ENCODE results near the gene BMP5. TPM values are rescaled to one million over a fixed set of nuclear protein-coding genes. Genes with fewer than 3 reads are reported as not detected.

The BMP5 gene
- total and polyA plus RNA-seq, 9 of the 15 experiments (the other 6 are each of a cell fraction or from before 2014, with no cell fraction given), result not detected

GRCh38 chr6:55713436-55713835 is 162.0 kb downstream of the BMP5 start:
- intact Hi-C loops (cut with micrococcal nuclease), result no loop called here

GRCh38 chr6:55708711-55709110 is 166.7 kb downstream of the BMP5 start:
- Histone ChIP-seq H3K36me3 (ENCODE audit: control insufficient read depth, insufficient read depth, low read length) (no peaks in the 10 kb centered on the region), H3K27me3 (ENCODE audit: control insufficient read depth in 2 of 2, insufficient read depth in 2 of 2, low read length in 2 of 2) (no peaks in the 10 kb centered on the region), H3K4me1 (replicated peaks in 1 of 2; ENCODE audit: control insufficient read depth in 2 of 2, insufficient read depth in 2 of 2, low read length in 2 of 2) (no peaks in the 10 kb centered on the region), H3K4me3 (no peak overlapping the region), H3K79me2 (ENCODE audit: control insufficient read depth, insufficient read depth, low read length) (no peaks in the 10 kb centered on the region), H4K20me1 (replicated peaks; ENCODE audit: control insufficient read depth, insufficient read depth, low read length) (no peaks in the 10 kb centered on the region), H3K4me2 (ENCODE audit: insufficient read depth, low read length) (no peak overlapping the region), H3K9me3 (replicated peaks; ENCODE audit: control insufficient read depth, insufficient read depth, low read depth, low read length) (no peaks in the 10 kb centered on the region), H3K27ac (ENCODE audit: extremely low read depth, low read depth, low read length) (no peak overlapping the region), H2AFZ (ENCODE audit: low read depth, low read length) (no peak overlapping the region), H3K9ac (ENCODE audit: insufficient read depth in 1 of 2, low read depth in 2 of 2, low read length in 2 of 2) (no peak overlapping the region), H3K9me1 (ENCODE audit: control insufficient read depth, insufficient read depth, low read length) (no peaks in the 10 kb centered on the region)
- POLR2A ChIA-PET, result no interaction called here
- FAIRE-seq, result no peak
- BruUV-seq (replicated peaks), result no TSS peak
- no peak for DNase-seq (ENCODE audit: extremely low read depth in 1 of 4, low spot score in 3 of 4)
- in situ Hi-C loops (cut with MboI) (no loop called here), intact Hi-C loops (cut with micrococcal nuclease) (no loop called here)
- CTCF ChIA-PET (ENCODE audit: low intra/inter-chr PET ratio), result no interaction called here
- 8% methylated on average over 1 of the region's 1 CpG for WGBS (ENCODE audit: insufficient coverage, low coverage, missing lambda C conversion rate)
- no peak for ATAC-seq
- TF ChIP-seq ZC3H4 (CRISPR knock-in tag; IDR thresholded peaks at IDR 0.05; ENCODE audit: borderline replicate concordance) (no peak), BACH1 (tag; IDR thresholded peaks at IDR 0.05) (no peak), PTBP1 (IDR thresholded peaks at IDR 0.05; ENCODE audit: low read depth, low read length) (no peak), STAT6 (CRISPR knock-in tag; IDR thresholded peaks at IDR 0.05) (no peak), XRCC5 (IDR thresholded peaks at IDR 0.05; ENCODE audit: low read depth, low read length) (no peak)

More at GRCh38 chr6:55713436-55713835, 162.0 kb downstream of the BMP5 start:
- H3K4me2 ChIP-seq (ENCODE audit: insufficient read depth, low read length), result no peak overlapping the region
- H3K36me3 ChIP-seq (ENCODE audit: control insufficient read depth, insufficient read depth, low read length), result no peaks in the 10 kb centered on the region
- no peak overlapping the region for H2AFZ ChIP-seq (ENCODE audit: low read depth, low read length)
- no peaks in the 10 kb centered on the region for H4K20me1 ChIP-seq (replicated peaks; ENCODE audit: control insufficient read depth, insufficient read depth, low read length)
- FAIRE-seq (no peak), DNase-seq (ENCODE audit: extremely low read depth in 1 of 4, low spot score in 3 of 4) (no peak), ATAC-seq (no peak)
- CTCF ChIA-PET (ENCODE audit: low intra/inter-chr PET ratio), result no interaction called here
- BruUV-seq (replicated peaks), result no TSS peak
- H3K9me3 ChIP-seq (replicated peaks; ENCODE audit: control insufficient read depth, insufficient read depth, low read depth, low read length), result no peaks in the 10 kb centered on the region
- H3K27ac ChIP-seq (ENCODE audit: extremely low read depth, low read depth, low read length), result no peak overlapping the region
- no peaks in the 10 kb centered on the region for H3K79me2 ChIP-seq (ENCODE audit: control insufficient read depth, insufficient read depth, low read length)
- TF ChIP-seq MCM7 (IDR thresholded peaks at IDR 0.05) (no peak), ZFPM2 (CRISPR knock-in tag; IDR thresholded peaks at IDR 0.05) (no peak), ZNF354B (CRISPR knock-in tag; IDR thresholded peaks at IDR 0.05) (no peak), POLR2AphosphoS2 (IDR thresholded peaks at IDR 0.05; ENCODE audit: low read length) (no peak)
- no peaks in the 10 kb centered on the region for H3K9me1 ChIP-seq (ENCODE audit: control insufficient read depth, insufficient read depth, low read length)
- in situ Hi-C loops (cut with MboI), result no loop called here
- no peak overlapping the region for H3K9ac ChIP-seq (ENCODE audit: insufficient read depth in 1 of 2, low read depth in 2 of 2, low read length in 2 of 2)
- H3K4me1 ChIP-seq (replicated peaks in 1 of 2; ENCODE audit: control insufficient read depth in 2 of 2, insufficient read depth in 2 of 2, low read length in 2 of 2), result no peaks in the 10 kb centered on the region
- H3K4me3 ChIP-seq, result no peak overlapping the region
- WGBS (ENCODE audit: insufficient coverage, low coverage, missing lambda C conversion rate), result 3% methylated on average over 3 of the region's 3 CpGs
- POLR2A ChIA-PET, result no interaction called here
- no peaks in the 10 kb centered on the region for H3K27me3 ChIP-seq (ENCODE audit: control insufficient read depth in 2 of 2, insufficient read depth in 2 of 2, low read length in 2 of 2)

All from K562 (cell line).